Measurements from ENCODE around the gene TSPO.

The TSPO gene

GRCh38 chr22:43179146-43179910, 28.0 kb downstream of the TSPO start:
- no peak for DNase-seq (ENCODE audit: low read depth)

GRCh38 chr22:43179911-43180195, 28.5 kb downstream of the TSPO start:
- no peak for DNase-seq (ENCODE audit: low read depth)

- DNase-seq (ENCODE audit: low read depth), result no peak
These were observed 29.3 kb downstream of the TSPO start for GRCh38 chr22:43180670-43181069.

GRCh38 chr22:43181321-43182076, 30.1 kb downstream of the TSPO start:
- DNase-seq (ENCODE audit: low read depth), result no peak

- DNase-seq (ENCODE audit: low read depth), result no peak
These were observed 30.8 kb downstream of the TSPO start for GRCh38 chr22:43182118-43182517.

- no peak for DNase-seq (ENCODE audit: low read depth)
These were observed 31.4 kb downstream of the TSPO start for GRCh38 chr22:43182726-43183125.

- DNase-seq (ENCODE audit: low read depth), result no peak
These were observed 32.3 kb downstream of the TSPO start for GRCh38 chr22:43183496-43184277.

- DNase-seq (ENCODE audit: low read depth), result no peak
These were observed 34.5 kb downstream of the TSPO start for GRCh38 chr22:43185860-43186261.

- peak; percentile 36 for DNase-seq (ENCODE audit: low read depth)
These were observed 35.2 kb downstream of the TSPO start, which contains the start of gene TTLL12 for GRCh38 chr22:43186272-43187170. TTLL12 (minus strand) TSS chr22:43187134; CDS start chr22:43187069, 65 bp downstream.

- DNase-seq (ENCODE audit: low read depth), result peak; percentile 90
These were observed 36.1 kb downstream of the TSPO start for GRCh38 chr22:43187171-43188099.

- DNase-seq (ENCODE audit: low read depth), result no peak
These were observed 37.6 kb downstream of the TSPO start for GRCh38 chr22:43188829-43189545.

- DNase-seq (ENCODE audit: low read depth), result no peak
These were observed 40.5 kb downstream of the TSPO start for GRCh38 chr22:43191831-43192230.

GRCh38 chr22:43197271-43197941, 46.0 kb downstream of the TSPO start:
- DNase-seq (ENCODE audit: low read depth), result no peak

- no peak for DNase-seq (ENCODE audit: low read depth)
These were observed 46.8 kb downstream of the TSPO start for GRCh38 chr22:43198126-43198525.

- no peak for DNase-seq (ENCODE audit: low read depth)
These were observed 47.6 kb downstream of the TSPO start for GRCh38 chr22:43198936-43199335.

- DNase-seq (ENCODE audit: low read depth), result no peak
These were observed 48.2 kb downstream of the TSPO start for GRCh38 chr22:43199541-43199940.

- no peak for DNase-seq (ENCODE audit: low read depth)
These were observed 48.7 kb downstream of the TSPO start for GRCh38 chr22:43200031-43200430.

GRCh38 chr22:43200555-43200954, 49.2 kb downstream of the TSPO start:
- no peak for DNase-seq (ENCODE audit: low read depth)

- no peak for DNase-seq (ENCODE audit: low read depth)
These were observed 50.3 kb downstream of the TSPO start for GRCh38 chr22:43201486-43202219.

Data from stimulated activated CD4-positive, alpha-beta T cell treated with anti-CD3 and anti-CD28 coated beads, Interleukin-2, amount 100 ng/mL, for 4 hours (primary cell).